Kidney (tissue), 22 donors: Measurements from ENCODE around the gene GUCA1C. TPM values are rescaled to one million over a fixed set of nuclear protein-coding genes. Genes with fewer than 3 reads are reported as not detected.
A peak's percentile ranks its signal among the peaks of the same experiment; 100 is the strongest.

Experiments used
- DNase-seq, 5 donors: peaks; one replicate each; pipeline ENCODE4 v3.0.0-alpha.2; 2013 to 2020
- FAIRE-seq: peaks from 2 replicates; lab custom pipeline; 2012; peaks lifted over from hg19 to GRCh38; lab: Jason Lieb, UNC
- H3K27ac ChIP-seq, 2 donors: one replicate each; pipeline ENCODE4 v1.7.0; 2013; ENCODE audit warnings: low read depth in 2 of 2, low read length in 2 of 2, inconsistent platforms in 1 of 2
- H3K27me3 ChIP-seq: one replicate; pipeline ENCODE4 v1.7.1; 2013; ENCODE audit warnings: low read length, inconsistent platforms; ENCODE audit not compliant: control insufficient read depth, insufficient read depth
- H3K36me3 ChIP-seq, 3 donors: one replicate each; pipeline versions ENCODE4 v1.7.0 to v1.7.1; 2013; ENCODE audit warnings: low read length in 3 of 3, control low read depth in 1 of 3, inconsistent platforms in 1 of 3; ENCODE audit not compliant: insufficient read depth in 3 of 3, control insufficient read depth in 2 of 3
- H3K4me1 ChIP-seq, 3 donors: one replicate each; pipeline versions ENCODE4 v1.7.0 to v1.7.1; 2013; ENCODE audit warnings: low read length in 3 of 3, inconsistent platforms in 1 of 3, low read depth in 1 of 3; ENCODE audit not compliant: control insufficient read depth in 2 of 3, insufficient read depth in 2 of 3
- H3K4me3 ChIP-seq, 3 donors: one replicate each; pipeline versions ENCODE4 v1.7.0 to v1.8.1; 2013; ENCODE audit warnings: low read length in 3 of 3, control low read depth in 1 of 3, inconsistent platforms in 1 of 3
- H3K9ac ChIP-seq, 3 donors: one replicate each; pipeline versions ENCODE4 v1.7.0 to v1.7.1; 2013; ENCODE audit warnings: low read length in 3 of 3, control low read depth in 1 of 3, inconsistent platforms in 1 of 3
- H3K9me3 ChIP-seq, 3 donors: one replicate each; pipeline versions ENCODE4 v1.7.0 to v1.7.1; 2013; ENCODE audit warnings: low read length in 3 of 3, control low read depth in 1 of 3, inconsistent platforms in 1 of 3; ENCODE audit not compliant: control insufficient read depth in 2 of 3, insufficient read depth in 1 of 3
- intact Hi-C: fragments of 100-400 bp; cut with DNase I; formaldehyde crosslinking; loops from one replicate; pipeline ENCODE4 v1.11.1; 2022
- long read RNA-seq, 10 donors: library from polyadenylated mRNA in 1 of 10; unstranded in 1 of 10; transcript quantifications; one replicate each; pipeline ENCODE4 v2.0.0 and lab custom pipeline, GENCODE V29; 2021 to 2026
- polyA plus RNA-seq: library from polyadenylated mRNA; stranded (reverse); fragments of 350-450 nt; fragmentation: Illumina TruSeq; extraction: RNeasy Lipid Tissue Mini Kit (QIAGEN cat#74804); gene quantifications from one replicate; pipeline ENCODE4 v1.2.3, GENCODE V29; 2014; ENCODE audit warnings: low read depth, low replicate concordance; ENCODE audit not compliant: insufficient read depth
- total RNA-seq: library from RNA; stranded (reverse); fragmentation: NEBNext Ultra II Directional; extraction: Animal tissue kit (Norgen Biotek cat#: 25700); gene quantifications from one replicate; pipeline ENCODE4 v1.2.1, GENCODE V29; 2021
- TF ChIP-seq, protein P1 (sequence below): IDR thresholded peaks from 3 replicates; pipeline ENCODE4 v1.5.1; 2012; ENCODE audit warnings: mild to moderate bottlenecking, moderate library complexity, borderline replicate concordance; ENCODE audit not compliant: insufficient read depth; ENCODE audit errors: extremely low read depth
- donor health status: control.
- donor health status: control.
- donor health status: control.
- donor health status: control.
- donor health status: control.
- donor health status: DM: yes; HTN: yes; CAD: no.
- donor health status: Normal renal cell carcinoma (clear cell type).

GUCA1C gene, protein sequence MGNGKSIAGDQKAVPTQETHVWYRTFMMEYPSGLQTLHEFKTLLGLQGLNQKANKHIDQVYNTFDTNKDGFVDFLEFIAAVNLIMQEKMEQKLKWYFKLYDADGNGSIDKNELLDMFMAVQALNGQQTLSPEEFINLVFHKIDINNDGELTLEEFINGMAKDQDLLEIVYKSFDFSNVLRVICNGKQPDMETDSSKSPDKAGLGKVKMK
- total RNA-seq (not detected), polyA plus RNA-seq (2.7 TPM)
- long read RNA-seq, donor 1 = 0 reads
- long read RNA-seq, donor 2 = 0 reads
- long read RNA-seq, donor 3 = 0 reads
- long read RNA-seq, donor 4 = 0 reads
- long read RNA-seq, donor 5 = 0 reads
- long read RNA-seq, donor 6, partial matches to known transcripts = 0 of 1 reads
- long read RNA-seq, donor 6, other reads (novel, unspliced or antisense) = 0 of 1 reads
- long read RNA-seq, donor 7 = 0 reads
- long read RNA-seq, donor 8 = 0 reads
- long read RNA-seq, donor 9 = 0 reads
- long read RNA-seq, donor 10 = 0 reads

DNA sequence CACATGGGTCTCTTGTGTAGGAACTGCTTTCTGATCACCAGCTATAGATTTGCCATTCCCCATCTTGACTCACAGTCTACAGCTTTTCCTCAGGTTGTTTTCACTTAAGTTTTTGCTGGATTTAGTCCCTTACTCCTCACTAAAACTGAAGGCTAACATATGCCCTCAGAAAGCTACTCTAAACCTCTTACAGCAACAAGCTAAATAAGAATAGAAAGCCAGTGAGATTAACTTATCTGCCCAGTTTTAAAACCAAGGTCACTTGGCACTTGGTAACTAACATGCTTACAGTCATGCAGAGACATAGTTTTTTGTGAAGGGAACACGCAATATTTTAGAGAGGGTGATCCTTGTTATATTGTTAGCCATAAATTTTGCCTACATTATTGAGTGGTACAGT, at the start of gene GUCA1C:
TSS of gene GUCA1C (minus strand) at position 180 of the 400 bp plus-strand sequence. CDS start at position 63, 117 bp downstream.
- Histone ChIP-seq H3K9me3 (no peaks in the 10 kb centered on the region), H3K4me1 (no peaks in the 10 kb centered on the region), H3K27me3 (no peaks in the 10 kb centered on the region), H3K27ac (no peak within 1 kb of the TSS), H3K36me3 (no peaks in the 10 kb centered on the region), H3K4me3 (no peak within 1 kb of the TSS), H3K9ac (no peak within 1 kb of the TSS)
- intact Hi-C loops = no loop called here
- FAIRE-seq = no peak
- TF ChIP-seq, protein P1, sequence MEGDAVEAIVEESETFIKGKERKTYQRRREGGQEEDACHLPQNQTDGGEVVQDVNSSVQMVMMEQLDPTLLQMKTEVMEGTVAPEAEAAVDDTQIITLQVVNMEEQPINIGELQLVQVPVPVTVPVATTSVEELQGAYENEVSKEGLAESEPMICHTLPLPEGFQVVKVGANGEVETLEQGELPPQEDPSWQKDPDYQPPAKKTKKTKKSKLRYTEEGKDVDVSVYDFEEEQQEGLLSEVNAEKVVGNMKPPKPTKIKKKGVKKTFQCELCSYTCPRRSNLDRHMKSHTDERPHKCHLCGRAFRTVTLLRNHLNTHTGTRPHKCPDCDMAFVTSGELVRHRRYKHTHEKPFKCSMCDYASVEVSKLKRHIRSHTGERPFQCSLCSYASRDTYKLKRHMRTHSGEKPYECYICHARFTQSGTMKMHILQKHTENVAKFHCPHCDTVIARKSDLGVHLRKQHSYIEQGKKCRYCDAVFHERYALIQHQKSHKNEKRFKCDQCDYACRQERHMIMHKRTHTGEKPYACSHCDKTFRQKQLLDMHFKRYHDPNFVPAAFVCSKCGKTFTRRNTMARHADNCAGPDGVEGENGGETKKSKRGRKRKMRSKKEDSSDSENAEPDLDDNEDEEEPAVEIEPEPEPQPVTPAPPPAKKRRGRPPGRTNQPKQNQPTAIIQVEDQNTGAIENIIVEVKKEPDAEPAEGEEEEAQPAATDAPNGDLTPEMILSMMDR = no peak
- DNase-seq = no peak

DNA sequence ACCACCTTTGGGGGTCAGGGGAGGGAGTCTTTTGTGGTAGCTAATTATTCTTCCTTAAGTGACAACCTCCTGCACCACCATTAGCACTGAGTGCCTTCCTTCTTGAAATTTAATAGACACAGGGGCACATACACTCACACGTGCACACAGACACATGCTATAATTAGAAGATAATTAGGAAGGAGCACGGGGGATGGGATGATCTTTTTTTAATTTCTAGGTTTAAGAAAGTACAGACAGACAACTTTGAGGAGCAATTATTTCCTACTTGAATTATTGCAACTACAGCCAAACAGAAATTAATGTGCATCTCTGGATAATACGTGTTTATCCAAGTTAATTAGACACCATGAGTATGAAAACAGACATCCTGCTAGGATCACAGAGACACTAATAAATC, 44.8 kb upstream of the GUCA1C start:
- DNase-seq (peak in 2 of 5 donors; percentile 15 to 25), FAIRE-seq (no peak)
- no peaks in the 10 kb centered on the region for H3K27me3 ChIP-seq
- H3K4me1 ChIP-seq = no peaks in the 10 kb centered on the region
- no peaks in the 10 kb centered on the region for H3K36me3 ChIP-seq
- TF ChIP-seq, protein P1 = no peak
- no peak overlapping the region for H3K27ac ChIP-seq
- H3K4me3 ChIP-seq = no peak overlapping the region
- no peaks in the 10 kb centered on the region for H3K9me3 ChIP-seq
- H3K9ac ChIP-seq = no peak overlapping the region
- intact Hi-C loops = no loop called here

DNA sequence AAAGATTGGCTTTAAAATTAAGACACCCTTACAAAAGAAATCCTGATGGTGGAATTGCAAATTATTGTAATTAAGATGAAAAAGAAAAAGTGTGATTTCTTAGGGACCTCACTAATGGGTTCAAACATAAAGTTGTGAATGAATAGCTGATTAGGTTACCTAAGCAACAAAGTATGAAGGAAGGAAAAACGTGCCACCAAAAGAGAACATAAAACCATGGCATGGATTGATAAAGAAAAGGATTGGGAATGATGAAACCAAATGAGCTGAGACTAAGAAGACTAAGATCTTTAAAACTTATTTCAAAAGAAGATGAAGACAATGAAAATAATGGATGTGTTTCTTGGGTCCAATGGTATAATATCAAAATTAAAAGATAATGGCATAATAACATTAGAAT, 32.2 kb upstream of the GUCA1C start:
- no peaks in the 10 kb centered on the region for H3K36me3 ChIP-seq
- intact Hi-C loops = no loop called here
- DNase-seq (no peak), FAIRE-seq (no peak)
- no peak overlapping the region for H3K9ac ChIP-seq
- no peak overlapping the region for H3K4me3 ChIP-seq
- H3K27me3 ChIP-seq = no peaks in the 10 kb centered on the region
- no peaks in the 10 kb centered on the region for H3K4me1 ChIP-seq
- TF ChIP-seq, protein P1 = no peak
- H3K9me3 ChIP-seq = no peaks in the 10 kb centered on the region
- no peak overlapping the region for H3K27ac ChIP-seq
